B cell (primary cell): ENCODE data around the gene CAPN10.

Experiments used
- EZH2 ChIP-seq: IDR thresholded peaks from 2 replicates; pipeline ENCODE4 v1.6.1; 2012; ENCODE audit warnings: borderline replicate concordance, low read depth, mild to moderate bottlenecking, moderate library complexity, low read length; ENCODE audit not compliant: insufficient read depth, poor library complexity, severe bottlenecking
- TF ChIP-seq, protein P1 (sequence below): fragments of 200-600 bp; IDR thresholded peaks from one replicate; pipeline ENCODE4 v1.8.0; 2022; ENCODE audit warnings: antibody characterized with exemption, mild to moderate bottlenecking

DNA sequence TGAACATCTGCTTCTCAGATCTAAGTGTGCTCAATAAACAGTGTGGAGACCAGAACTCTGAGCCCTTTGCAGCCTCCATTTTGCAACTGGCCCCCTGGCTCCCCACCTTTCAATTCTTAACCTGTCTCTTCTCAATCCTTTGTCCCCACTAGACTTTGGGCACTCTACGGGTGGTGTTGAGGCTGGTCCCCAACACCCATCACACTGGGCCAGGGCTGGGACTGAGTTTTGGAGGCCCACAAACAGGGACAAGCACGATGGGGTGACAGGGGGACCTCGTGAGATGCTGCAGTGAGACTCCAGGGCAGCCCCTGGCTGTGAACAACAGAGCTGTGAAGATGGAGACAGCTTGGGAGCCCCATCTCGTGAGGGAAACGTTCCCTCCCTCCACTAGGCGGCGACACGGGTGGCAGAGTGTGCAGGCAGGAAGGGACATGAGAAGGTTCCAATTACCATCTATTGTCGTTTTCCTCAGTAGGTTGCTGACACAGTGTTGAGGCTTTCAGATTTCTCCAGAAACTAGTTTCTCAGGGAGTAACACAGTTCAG lies 29.9 kb upstream of the CAPN10 start:
- TF ChIP-seq, protein P1, sequence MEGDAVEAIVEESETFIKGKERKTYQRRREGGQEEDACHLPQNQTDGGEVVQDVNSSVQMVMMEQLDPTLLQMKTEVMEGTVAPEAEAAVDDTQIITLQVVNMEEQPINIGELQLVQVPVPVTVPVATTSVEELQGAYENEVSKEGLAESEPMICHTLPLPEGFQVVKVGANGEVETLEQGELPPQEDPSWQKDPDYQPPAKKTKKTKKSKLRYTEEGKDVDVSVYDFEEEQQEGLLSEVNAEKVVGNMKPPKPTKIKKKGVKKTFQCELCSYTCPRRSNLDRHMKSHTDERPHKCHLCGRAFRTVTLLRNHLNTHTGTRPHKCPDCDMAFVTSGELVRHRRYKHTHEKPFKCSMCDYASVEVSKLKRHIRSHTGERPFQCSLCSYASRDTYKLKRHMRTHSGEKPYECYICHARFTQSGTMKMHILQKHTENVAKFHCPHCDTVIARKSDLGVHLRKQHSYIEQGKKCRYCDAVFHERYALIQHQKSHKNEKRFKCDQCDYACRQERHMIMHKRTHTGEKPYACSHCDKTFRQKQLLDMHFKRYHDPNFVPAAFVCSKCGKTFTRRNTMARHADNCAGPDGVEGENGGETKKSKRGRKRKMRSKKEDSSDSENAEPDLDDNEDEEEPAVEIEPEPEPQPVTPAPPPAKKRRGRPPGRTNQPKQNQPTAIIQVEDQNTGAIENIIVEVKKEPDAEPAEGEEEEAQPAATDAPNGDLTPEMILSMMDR = peak; percentile 52
- no peak for TF ChIP-seq EZH2
